H1 (cell line): ENCODE measurements around the gene ZFYVE27.

Experiments
- ATF2 ChIP-seq: IDR thresholded peaks from 2 replicates; pipeline ENCODE4 v1.6.1; 2012; ENCODE audit warnings: low read length, inconsistent platforms
- CBX5 ChIP-seq: fragments of 300-800, 300-1000 bp; sonication (generic); IDR thresholded peaks from 2 replicates; pipeline ENCODE4 v1.7.1; 2016; ENCODE audit warnings: antibody characterized with exemption, low read length, low read depth
- CHD1 ChIP-seq: IDR thresholded peaks from 2 replicates; pipeline ENCODE4 v1.6.1; 2012; ENCODE audit warnings: low read depth, low read length, improper control_type of control experiment
- CREB1 ChIP-seq: IDR thresholded peaks from 2 replicates; pipeline ENCODE4 v1.6.1; 2012; ENCODE audit warnings: inconsistent platforms
- CTCF ChIP-seq, 3 experiments: IDR thresholded peaks; 1 replicate in 2 of 3; 2 replicates in 1 of 3; pipeline versions ENCODE4 v1.5.1 to v1.6.1; 2011; ENCODE audit warnings: low read length in 3 of 3, mild to moderate bottlenecking in 3 of 3, inconsistent platforms in 2 of 3, low read depth in 1 of 3, moderate library complexity in 1 of 3; ENCODE audit not compliant: insufficient read depth in 1 of 3; ENCODE audit errors: control extremely low read depth in 1 of 3
- EP300 ChIP-seq, 2 experiments: IDR thresholded peaks; 1 replicate in 1 of 2; 2 replicates in 1 of 2; pipeline ENCODE4 v1.6.1; 2011 to 2012; ENCODE audit warnings: low read depth in 2 of 2, low read length in 2 of 2, mild to moderate bottlenecking in 2 of 2, borderline replicate concordance in 1 of 2, inconsistent platforms in 1 of 2, moderate library complexity in 1 of 2
- JUND ChIP-seq: IDR thresholded peaks from 2 replicates; pipeline ENCODE4 v1.6.1; 2011; ENCODE audit warnings: mild to moderate bottlenecking, improper control_type of control experiment, low read length
- SIN3A ChIP-seq, 2 experiments: IDR thresholded peaks in 1 of 2; conservative IDR thresholded peaks in 1 of 2; 2 replicates each; pipeline ENCODE4 v1.6.1; 2011 to 2012; ENCODE audit warnings: low read length in 2 of 2, improper control_type of control experiment in 1 of 2, low read depth in 1 of 2, mild to moderate bottlenecking in 1 of 2
- SP2 ChIP-seq: IDR thresholded peaks from 2 replicates; pipeline ENCODE4 v1.6.1; 2012; ENCODE audit warnings: mild to moderate bottlenecking, low read length, inconsistent platforms
- YY1 ChIP-seq: IDR thresholded peaks from 2 replicates; pipeline ENCODE4 v1.6.1; 2011; ENCODE audit warnings: low read depth, mild to moderate bottlenecking, low read length

- TF ChIP-seq CBX5 (no peak), CTCF (IDR thresholded peaks at IDR 0.05; ENCODE audit: control extremely low read depth in 1 of 3, insufficient read depth in 1 of 3, low read depth in 1 of 3, low read length in 3 of 3) (no peak), EP300 (IDR thresholded peaks at IDR 0.05; ENCODE audit: borderline replicate concordance in 1 of 2, low read depth in 2 of 2, low read length in 2 of 2) (no peak), ATF2 (no peak), JUND (no peak), YY1 (no peak), SIN3A (conservative IDR thresholded peaks at IDR 0.05 in 1 of 2, IDR thresholded peaks at IDR 0.05 in 1 of 2; ENCODE audit: low read depth in 1 of 2, low read length in 2 of 2) (no peak), SP2 (no peak), CREB1 (no peak), CHD1 (no peak)
Measured at GRCh38 chr10:97719602-97720001, 17.3 kb upstream of the ZFYVE27 start.
